HEK293T (cell line): ENCODE results near the gene MMP25.

Source experiments
- BHLHE40 ChIP-seq: fragments of 450-650 bp; IDR thresholded peaks from 2 replicates; pipeline ENCODE4 v1.6.1; 2016; ENCODE audit warnings: mild to moderate bottlenecking, moderate library complexity, borderline replicate concordance
- CTBP1 ChIP-seq: fragments of 450-650 bp; IDR thresholded peaks from 2 replicates; pipeline ENCODE4 v1.6.1; 2016; ENCODE audit warnings: borderline replicate concordance
- ZNF384 ChIP-seq: fragments of 450-650 bp; IDR thresholded peaks from 2 replicates; pipeline ENCODE4 v1.6.1; 2016

DNA sequence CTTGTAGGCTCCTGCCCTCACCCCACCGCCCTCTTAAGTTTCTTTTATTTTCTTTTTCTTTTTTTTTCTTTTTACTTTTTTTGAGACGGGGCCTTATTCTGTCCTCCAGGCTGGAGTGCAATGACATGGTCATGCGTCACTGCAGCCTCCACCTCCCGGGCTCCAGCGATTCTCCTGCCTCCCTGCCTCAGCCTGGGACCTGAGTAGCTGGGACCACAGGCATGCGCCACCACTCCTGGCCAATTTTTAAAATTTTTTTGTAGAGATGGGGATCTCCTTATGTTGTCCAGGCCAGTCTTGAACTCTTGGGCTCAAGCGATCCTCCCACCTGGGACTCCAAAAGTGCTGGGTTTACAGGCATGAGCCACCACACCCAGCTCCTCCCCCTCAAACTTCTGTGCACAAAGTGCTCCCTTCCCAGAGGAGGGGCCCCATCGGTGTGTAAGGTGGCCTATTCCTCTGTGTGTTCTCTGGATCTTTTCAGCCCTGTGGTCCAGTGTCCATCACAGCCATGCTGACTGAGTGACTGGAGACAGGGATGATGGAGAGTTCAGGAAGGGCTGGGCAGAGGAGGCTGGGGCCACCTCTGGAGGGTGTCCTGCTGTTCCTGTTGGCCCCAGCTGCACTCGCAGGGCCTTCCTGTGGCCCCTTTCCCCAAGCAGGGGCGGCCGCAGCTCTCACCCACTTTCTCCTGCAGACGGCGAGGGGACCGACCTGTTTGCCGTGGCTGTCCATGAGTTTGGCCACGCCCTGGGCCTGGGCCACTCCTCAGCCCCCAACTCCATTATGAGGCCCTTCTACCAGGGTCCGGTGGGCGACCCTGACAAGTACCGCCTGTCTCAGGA, 10.2 kb downstream of the MMP25 start:
- TF ChIP-seq CTBP1: no peak
- TF ChIP-seq ZNF384: no peak
- TF ChIP-seq BHLHE40: no peak
